HUES6 (cell line): ENCODE data around the gene CCNY.
"Not testable (repeated sequence)": the region's sequence is repeated elsewhere in the genome, so short reads cannot be mapped to it uniquely, and the experiment has no call there.

Experiments used
- H3K27ac ChIP-seq: 2 replicates; pipeline ENCODE4 v1.7.0; 2013; ENCODE audit warnings: low read depth, mild to moderate bottlenecking, low read length, inconsistent platforms
- H3K27me3 ChIP-seq: 2 replicates; pipeline ENCODE4 v1.6.1; 2013; ENCODE audit warnings: low read length; ENCODE audit not compliant: control insufficient read depth, insufficient read depth
- H3K36me3 ChIP-seq: 2 replicates; pipeline ENCODE4 v1.6.1; 2013; ENCODE audit warnings: low read length; ENCODE audit not compliant: control insufficient read depth, insufficient read depth
- H3K4me1 ChIP-seq: 2 replicates; pipeline ENCODE4 v1.6.1; 2013; ENCODE audit warnings: low read length; ENCODE audit not compliant: control insufficient read depth, insufficient read depth
- H3K4me3 ChIP-seq: 2 replicates; pipeline ENCODE4 v1.5.1; 2013; ENCODE audit warnings: low read depth, low read length
- H3K9ac ChIP-seq: one replicate; pipeline ENCODE4 v1.6.1; 2013; ENCODE audit warnings: mild to moderate bottlenecking, low read length
- H3K9me3 ChIP-seq: 2 replicates; pipeline ENCODE4 v1.6.1; 2013; ENCODE audit warnings: low read depth, low read length; ENCODE audit not compliant: control insufficient read depth, insufficient read depth

The CCNY gene

DNA sequence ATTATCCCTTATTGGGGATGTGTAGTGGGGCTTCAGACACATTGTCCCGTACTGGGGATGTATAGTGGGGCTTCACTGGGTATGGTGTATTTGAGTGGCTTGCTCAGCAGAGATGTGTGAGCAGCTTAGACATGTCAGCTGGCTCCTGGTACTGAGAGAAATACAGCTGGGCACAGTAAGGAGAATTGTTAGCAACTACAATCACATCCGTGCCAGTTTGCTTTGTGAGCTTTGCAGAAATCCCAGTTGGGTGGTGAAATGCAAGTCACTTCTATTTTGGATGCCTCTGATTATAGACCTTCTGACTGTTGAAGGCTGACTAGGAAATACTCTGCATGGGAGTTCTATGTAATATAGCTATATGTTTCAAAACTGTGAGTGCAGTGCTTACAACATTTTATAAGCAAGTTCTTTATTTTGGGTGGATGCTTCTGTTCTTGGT lies 10.8 kb downstream of the CCNY start:
- no peak overlapping the region for H3K9ac ChIP-seq
- H3K9me3 ChIP-seq, result no peaks in the 10 kb centered on the region
- no peaks in the 10 kb centered on the region for H3K36me3 ChIP-seq
- no peaks in the 10 kb centered on the region for H3K27me3 ChIP-seq
- no peak overlapping the region for H3K27ac ChIP-seq
- peaks cover 17% of the 10 kb centered on the region for H3K4me1 ChIP-seq
- no peak overlapping the region for H3K4me3 ChIP-seq

DNA sequence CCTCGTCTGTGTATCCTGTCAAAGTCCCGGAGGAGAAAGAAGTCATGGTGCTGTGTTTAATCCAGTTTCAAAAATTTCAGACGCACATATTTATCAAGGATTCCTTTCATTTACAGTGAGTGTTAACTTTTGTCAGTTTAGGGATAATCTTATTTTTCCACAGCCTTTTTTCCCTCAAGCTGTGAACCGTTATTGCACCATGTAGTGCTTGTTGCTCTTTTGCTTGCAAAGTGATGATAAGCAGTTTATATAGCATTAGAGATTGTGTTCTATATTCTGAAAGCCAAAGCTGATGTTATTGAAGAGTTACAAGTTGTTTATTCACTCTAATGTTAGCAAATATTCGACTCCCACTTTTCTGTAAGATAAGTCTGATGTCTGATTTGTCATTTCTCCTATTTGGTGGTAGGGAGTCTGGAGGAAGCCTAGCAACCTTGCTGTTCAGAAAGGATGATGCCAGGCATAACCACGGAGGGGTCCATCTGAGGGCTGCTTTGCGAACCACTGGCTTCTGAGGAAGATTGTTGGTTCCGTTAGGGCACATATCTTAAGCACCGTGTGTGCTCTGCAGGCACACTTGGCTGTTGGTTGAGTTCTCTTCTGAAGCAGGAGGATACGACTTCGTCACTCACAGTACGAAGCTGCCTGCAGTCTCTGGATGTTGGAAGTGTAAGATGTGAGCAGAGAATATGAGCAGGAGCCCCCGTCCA lies 11.7 kb downstream of the CCNY start:
- H3K27ac ChIP-seq, result no peak overlapping the region
- H3K27me3 ChIP-seq, result no peaks in the 10 kb centered on the region
- peaks cover 17% of the 10 kb centered on the region for H3K4me1 ChIP-seq
- H3K36me3 ChIP-seq, result no peaks in the 10 kb centered on the region
- H3K9me3 ChIP-seq, result no peaks in the 10 kb centered on the region
- H3K4me3 ChIP-seq, result no peak overlapping the region
- no peak overlapping the region for H3K9ac ChIP-seq

DNA sequence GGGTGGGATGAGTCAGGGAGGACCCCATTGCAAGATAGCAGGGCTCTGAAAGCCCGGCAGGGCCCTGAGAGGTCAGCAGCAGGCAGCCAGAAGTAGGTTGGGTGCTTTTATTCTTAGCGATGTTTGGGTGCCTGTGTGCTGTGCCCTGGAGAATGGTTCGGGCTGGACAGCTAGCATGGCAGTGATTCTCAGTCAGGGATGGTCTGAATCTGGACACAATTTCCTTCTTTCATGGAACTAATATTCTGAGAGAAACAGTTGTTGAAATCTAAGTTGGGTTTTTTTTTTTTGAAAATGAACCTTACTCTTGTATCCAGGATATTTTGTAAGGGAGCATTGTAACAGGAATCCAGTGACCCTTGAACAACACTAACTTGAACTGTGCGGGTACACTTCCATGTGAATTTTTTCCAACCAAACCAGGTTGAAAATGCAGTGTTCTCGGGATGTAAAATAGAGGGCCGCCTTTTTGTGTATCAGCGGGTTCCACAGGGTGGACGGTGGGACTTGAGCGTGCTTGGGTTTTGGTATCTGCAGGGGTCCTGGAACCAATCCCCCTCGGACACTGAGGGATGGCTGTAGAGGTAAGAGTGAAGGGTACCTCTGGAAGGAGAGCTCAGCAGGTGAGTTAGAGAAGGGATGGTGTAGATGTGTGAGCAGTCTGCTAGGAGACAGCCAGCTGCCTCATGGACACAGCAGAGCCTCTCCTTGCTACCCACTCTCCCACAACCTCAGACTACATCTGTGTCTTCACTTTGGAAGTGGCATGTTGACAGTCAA lies 12.5 kb downstream of the CCNY start:
- no peak overlapping the region for H3K4me3 ChIP-seq
- H3K9ac ChIP-seq, result no peak overlapping the region
- no peak overlapping the region for H3K27ac ChIP-seq
- no peaks in the 10 kb centered on the region for H3K27me3 ChIP-seq
- H3K4me1 ChIP-seq, result peaks cover 17% of the 10 kb centered on the region
- H3K9me3 ChIP-seq, result no peaks in the 10 kb centered on the region
- H3K36me3 ChIP-seq, result no peaks in the 10 kb centered on the region

DNA sequence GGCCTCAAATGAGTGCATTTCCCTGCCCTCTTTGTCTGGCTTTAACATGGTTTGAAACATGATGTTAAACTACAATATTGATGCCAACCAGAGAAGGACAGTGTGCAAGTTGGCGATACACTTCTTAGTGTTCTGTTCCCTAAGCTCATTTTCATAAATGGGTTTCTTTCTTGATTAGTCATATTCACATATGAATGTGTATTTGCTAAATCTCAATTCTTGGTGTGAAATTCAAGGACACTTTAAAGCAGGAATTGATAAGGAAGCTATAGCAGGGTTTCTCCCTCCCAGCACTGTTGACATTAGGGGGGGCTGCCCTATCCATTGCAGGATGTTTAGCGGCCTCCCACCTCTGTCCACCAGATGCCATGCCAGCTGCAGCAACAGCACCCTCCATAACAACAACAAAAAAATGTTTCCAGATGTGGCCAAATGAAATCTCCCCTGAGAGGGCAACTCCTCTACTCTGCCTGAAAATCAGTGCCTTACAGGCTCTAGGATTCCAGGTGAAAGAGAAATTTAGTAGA lies 13.1 kb downstream of the CCNY start:
- Histone ChIP-seq H3K4me3 (no peak overlapping the region), H3K27ac (no peak overlapping the region), H3K27me3 (no peaks in the 10 kb centered on the region), H3K36me3 (no peaks in the 10 kb centered on the region), H3K9me3 (no peaks in the 10 kb centered on the region), H3K4me1 (peaks cover 17% of the 10 kb centered on the region), H3K9ac (no peak overlapping the region)

DNA sequence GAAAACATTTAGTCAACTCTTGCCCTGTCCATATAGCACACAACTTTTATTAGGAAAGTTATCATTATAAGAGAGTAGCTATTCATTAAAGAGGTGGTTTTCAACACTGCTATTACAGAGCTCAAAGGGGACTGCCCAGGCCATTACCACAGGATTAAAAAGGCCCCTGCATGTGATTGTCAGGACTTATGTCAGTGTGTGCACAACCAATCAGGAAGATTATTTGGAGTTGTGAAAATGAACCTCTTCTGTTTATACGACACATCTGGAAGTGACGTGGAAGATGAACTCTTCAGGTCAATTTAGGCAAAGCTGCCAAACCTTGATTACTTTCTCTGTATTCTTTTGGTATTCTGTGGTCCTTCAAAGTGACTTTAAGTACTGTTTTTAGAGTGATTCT lies 14.7 kb downstream of the CCNY start:
- no peak overlapping the region for H3K9ac ChIP-seq
- H3K4me3 ChIP-seq, result no peak overlapping the region
- H3K27ac ChIP-seq, result no peak overlapping the region
- H3K36me3 ChIP-seq, result no peaks in the 10 kb centered on the region
- no peaks in the 10 kb centered on the region for H3K9me3 ChIP-seq
- peaks cover 17% of the 10 kb centered on the region for H3K4me1 ChIP-seq
- H3K27me3 ChIP-seq, result no peaks in the 10 kb centered on the region

DNA sequence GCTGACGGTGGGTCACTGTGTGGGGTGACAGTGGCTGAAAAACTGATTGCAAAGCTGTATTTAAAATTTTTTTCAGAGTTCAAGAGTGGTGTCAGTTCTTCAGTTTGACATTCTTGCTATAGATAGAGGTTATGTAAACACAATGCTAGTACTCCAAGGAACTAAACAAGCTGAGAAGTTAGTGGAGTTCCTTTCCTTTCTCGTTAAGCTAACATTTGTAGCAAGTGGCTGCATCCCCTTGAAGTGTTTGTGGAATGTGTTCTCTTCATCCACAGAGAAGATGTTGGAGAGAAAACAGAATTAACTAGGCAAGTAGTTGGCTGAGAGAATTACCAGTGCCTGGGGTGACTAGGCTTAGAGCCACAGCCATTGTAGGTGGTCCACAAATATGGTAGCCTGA lies 15.8 kb downstream of the CCNY start:
- Histone ChIP-seq H3K27ac (no peak overlapping the region), H3K4me3 (no peak overlapping the region), H3K4me1 (peaks cover 19% of the 10 kb centered on the region), H3K9me3 (no peaks in the 10 kb centered on the region), H3K9ac (no peak overlapping the region), H3K36me3 (no peaks in the 10 kb centered on the region), H3K27me3 (no peaks in the 10 kb centered on the region)

DNA sequence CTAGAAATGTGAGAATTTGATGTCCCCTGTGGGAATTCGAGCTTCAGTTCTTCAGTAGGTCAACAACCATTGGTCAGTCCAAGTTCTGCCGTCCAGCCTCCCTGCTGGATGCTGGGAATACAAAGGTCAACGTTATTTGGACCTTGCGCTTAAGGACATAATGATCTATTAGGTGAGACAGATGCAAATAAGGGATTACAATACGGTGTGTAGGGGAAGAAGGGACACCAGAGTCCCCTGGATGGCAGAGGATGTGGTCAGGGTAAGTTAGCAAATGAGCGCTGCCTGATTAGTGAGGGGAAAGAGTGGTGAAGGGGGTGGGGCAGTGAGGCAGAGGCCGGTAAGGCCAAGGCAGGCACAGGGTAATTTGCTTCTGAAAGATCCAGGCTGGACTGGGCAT lies 16.2 kb downstream of the CCNY start:
- H3K9ac ChIP-seq, result no peak overlapping the region
- H3K4me1 ChIP-seq, result peaks cover 19% of the 10 kb centered on the region
- no peaks in the 10 kb centered on the region for H3K9me3 ChIP-seq
- no peaks in the 10 kb centered on the region for H3K27me3 ChIP-seq
- H3K4me3 ChIP-seq, result no peak overlapping the region
- no peaks in the 10 kb centered on the region for H3K36me3 ChIP-seq
- no peak overlapping the region for H3K27ac ChIP-seq

DNA sequence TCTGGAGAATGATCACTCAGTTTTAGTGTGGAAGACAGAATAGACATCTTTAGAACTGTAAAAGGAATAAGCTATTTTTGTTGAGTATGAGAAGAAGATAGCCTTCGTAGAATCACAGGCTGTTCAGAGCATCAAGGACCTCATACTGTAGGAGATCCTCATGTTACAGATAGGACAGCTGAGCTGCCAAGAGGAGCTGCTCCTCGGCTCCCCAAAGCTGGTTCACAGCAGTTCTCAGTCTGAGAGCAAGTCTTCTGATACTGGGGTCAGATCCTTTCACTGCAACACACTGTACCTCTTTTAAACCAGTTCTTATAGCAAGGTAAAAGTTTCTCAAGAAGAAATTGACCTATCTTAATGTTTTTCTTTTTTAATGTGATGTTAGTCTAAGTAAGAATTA lies 17.1 kb downstream of the CCNY start:
- H3K27ac ChIP-seq, result no peak overlapping the region
- no peaks in the 10 kb centered on the region for H3K36me3 ChIP-seq

DNA sequence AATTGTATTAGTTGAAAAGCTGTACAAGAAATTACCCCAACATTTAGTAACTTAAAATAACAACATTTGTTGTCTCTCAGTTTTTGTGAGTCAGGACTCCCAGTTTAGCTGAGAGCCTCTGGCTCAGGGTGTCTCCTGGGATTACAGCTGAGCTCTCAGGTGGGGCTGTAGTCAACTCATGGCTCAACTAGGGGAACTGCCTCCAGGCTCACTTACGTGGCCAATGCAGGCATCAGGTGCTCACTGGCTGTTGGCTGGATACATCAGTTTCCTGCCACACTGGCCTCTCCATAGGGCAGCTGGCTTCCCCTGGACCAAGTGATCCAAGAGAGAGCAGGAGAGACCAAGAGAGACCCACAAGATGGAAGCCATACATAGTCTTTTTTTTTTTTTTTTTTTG lies 17.5 kb downstream of the CCNY start:
- H3K27me3 ChIP-seq, result no peaks in the 10 kb centered on the region
- H3K4me1 ChIP-seq, result peaks cover 13% of the 10 kb centered on the region
- H3K9me3 ChIP-seq, result no peaks in the 10 kb centered on the region
- H3K4me3 ChIP-seq, result no peak overlapping the region
- no peak overlapping the region for H3K9ac ChIP-seq
- H3K27ac ChIP-seq, result no peak overlapping the region
- H3K36me3 ChIP-seq, result no peaks in the 10 kb centered on the region

More for the DNA sequence above, 17.1 kb downstream of the CCNY start:
- no peak overlapping the region for H3K9ac ChIP-seq
- H3K27me3 ChIP-seq, result no peaks in the 10 kb centered on the region
- no peak overlapping the region for H3K4me3 ChIP-seq
- no peaks in the 10 kb centered on the region for H3K9me3 ChIP-seq
- H3K4me1 ChIP-seq, result peaks cover 16% of the 10 kb centered on the region

DNA sequence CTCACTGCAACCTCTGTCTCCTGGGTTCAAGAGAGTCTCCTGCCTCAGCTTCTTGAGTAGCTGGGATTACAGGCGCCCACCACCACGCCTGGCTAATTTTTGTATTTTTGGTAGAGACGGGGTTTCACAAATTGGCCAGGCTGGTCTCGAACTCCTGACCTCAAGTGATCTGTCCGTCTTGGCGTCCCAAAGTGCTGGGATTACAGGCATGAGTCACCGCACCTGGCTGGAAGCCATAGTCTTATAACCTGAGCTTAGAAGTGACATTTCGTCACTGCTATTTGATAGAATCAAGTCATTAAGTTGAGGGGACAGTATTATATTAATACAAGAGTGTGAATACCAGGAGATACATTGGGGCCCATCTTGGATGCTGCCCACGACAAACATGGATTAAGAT lies 17.9 kb downstream of the CCNY start:
- not testable (repeated sequence) for H3K9ac ChIP-seq, H3K36me3 ChIP-seq, H3K4me3 ChIP-seq, H3K4me1 ChIP-seq, H3K9me3 ChIP-seq, H3K27me3 ChIP-seq, H3K27ac ChIP-seq

DNA sequence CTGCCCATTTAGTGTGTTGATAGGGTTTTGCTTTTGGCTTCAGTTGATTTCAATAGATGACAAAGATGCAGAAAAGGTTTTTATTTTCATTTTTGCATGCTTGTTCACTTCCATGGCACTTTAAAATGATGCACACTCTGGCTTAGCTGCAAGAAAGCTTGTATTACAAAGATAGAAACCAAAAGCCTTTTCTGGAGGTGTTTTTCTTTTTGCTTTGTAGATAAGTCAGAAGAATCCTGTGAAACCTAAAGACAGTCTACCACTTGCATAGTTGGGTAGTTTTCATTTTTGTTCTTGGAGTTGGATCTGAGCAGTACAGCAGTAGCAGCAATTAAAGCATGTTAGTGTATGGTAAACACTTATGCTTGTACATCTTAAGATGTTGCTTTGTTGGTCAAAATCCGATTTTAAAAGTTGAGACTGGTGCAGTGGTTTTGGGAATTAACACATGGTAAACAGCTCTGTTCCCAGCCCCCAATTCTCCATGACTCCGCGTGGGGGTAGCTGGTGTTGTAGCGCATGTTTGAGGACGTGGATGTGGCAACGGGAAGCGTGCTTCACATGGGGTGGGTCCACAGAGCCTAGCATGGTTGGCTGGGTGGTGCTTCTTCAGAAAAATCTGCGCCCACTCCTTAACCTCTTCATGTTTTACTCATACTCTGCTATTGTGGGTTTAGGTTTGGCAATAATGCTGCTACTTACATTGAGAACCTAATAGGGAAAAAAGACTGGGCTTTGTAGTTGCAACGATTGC lies 19.8 kb downstream of the CCNY start:
- Histone ChIP-seq H3K27ac (no peak overlapping the region), H3K9me3 (no peaks in the 10 kb centered on the region), H3K9ac (no peak overlapping the region), H3K27me3 (no peaks in the 10 kb centered on the region), H3K36me3 (no peaks in the 10 kb centered on the region), H3K4me1 (peaks cover 5% of the 10 kb centered on the region; the same call in 1 of the 2 replicates), H3K4me3 (no peak overlapping the region)
